ENCODE data around the gene DSC1. TPM values are rescaled to one million over a fixed set of nuclear protein-coding genes. Genes with fewer than 3 reads are reported as not detected.

DSC1 gene
- total RNA-seq, 1 donor from 2014 or later, result not detected

GRCh38 chr18:31203794-31204148, 41.1 kb upstream of the DSC1 start:
- DNase-seq, result no peak
- H3K27me3 Mint-ChIP-seq (ENCODE audit: unreplicated experiment), result no peaks in the 10 kb centered on the region
- H3K4me1 Mint-ChIP-seq (ENCODE audit: low read depth, unreplicated experiment), result no peaks in the 10 kb centered on the region
- no peaks in the 10 kb centered on the region for H3K36me3 Mint-ChIP-seq (ENCODE audit: unreplicated experiment)
- H3K9me3 Mint-ChIP-seq (ENCODE audit: unreplicated experiment), result no peaks in the 10 kb centered on the region
- no peak overlapping the region for H3K27ac Mint-ChIP-seq (ENCODE audit: unreplicated experiment)
- TF ChIP-seq CTCF (IDR thresholded peaks at IDR 0.05; ENCODE audit: partially characterized antibody, unreplicated experiment), result no peak
- no peak overlapping the region for H3K4me3 Mint-ChIP-seq (ENCODE audit: unreplicated experiment)

GRCh38 chr18:31203096-31203793, 40.6 kb upstream of the DSC1 start:
- Mint-ChIP-seq H3K4me3 (ENCODE audit: unreplicated experiment) (no peak overlapping the region), H3K9me3 (ENCODE audit: unreplicated experiment) (no peaks in the 10 kb centered on the region), H3K36me3 (ENCODE audit: unreplicated experiment) (no peaks in the 10 kb centered on the region), H3K27me3 (ENCODE audit: unreplicated experiment) (no peaks in the 10 kb centered on the region), H3K4me1 (ENCODE audit: low read depth, unreplicated experiment) (no peaks in the 10 kb centered on the region), H3K27ac (ENCODE audit: unreplicated experiment) (no peak overlapping the region)
- no peak for DNase-seq
- TF ChIP-seq CTCF (IDR thresholded peaks at IDR 0.05; ENCODE audit: partially characterized antibody, unreplicated experiment), result no peak

GRCh38 chr18:31199190-31199769, 36.6 kb upstream of the DSC1 start:
- Mint-ChIP-seq H3K36me3 (ENCODE audit: unreplicated experiment) (no peaks in the 10 kb centered on the region), H3K4me3 (ENCODE audit: unreplicated experiment) (no peak overlapping the region), H3K4me1 (ENCODE audit: low read depth, unreplicated experiment) (no peaks in the 10 kb centered on the region), H3K9me3 (ENCODE audit: unreplicated experiment) (no peaks in the 10 kb centered on the region), H3K27me3 (ENCODE audit: unreplicated experiment) (no peaks in the 10 kb centered on the region), H3K27ac (ENCODE audit: unreplicated experiment) (no peak overlapping the region)
- no peak for DNase-seq
- no peak for TF ChIP-seq CTCF (IDR thresholded peaks at IDR 0.05; ENCODE audit: partially characterized antibody, unreplicated experiment)

- Mint-ChIP-seq H3K9me3 (ENCODE audit: unreplicated experiment) (no peaks in the 10 kb centered on the region), H3K36me3 (ENCODE audit: unreplicated experiment) (no peaks in the 10 kb centered on the region), H3K27ac (ENCODE audit: unreplicated experiment) (no peak overlapping the region), H3K4me1 (ENCODE audit: low read depth, unreplicated experiment) (no peaks in the 10 kb centered on the region), H3K27me3 (ENCODE audit: unreplicated experiment) (no peaks in the 10 kb centered on the region), H3K4me3 (ENCODE audit: unreplicated experiment) (no peak overlapping the region)
- no peak for TF ChIP-seq CTCF (IDR thresholded peaks at IDR 0.05; ENCODE audit: partially characterized antibody, unreplicated experiment)
- DNase-seq, result no peak
Observed at GRCh38 chr18:31197676-31198075, 35.0 kb upstream of the DSC1 start.

- no peaks in the 10 kb centered on the region for H3K9me3 Mint-ChIP-seq (ENCODE audit: unreplicated experiment)
- DNase-seq, result no peak
- no peaks in the 10 kb centered on the region for H3K36me3 Mint-ChIP-seq (ENCODE audit: unreplicated experiment)
- no peaks in the 10 kb centered on the region for H3K27me3 Mint-ChIP-seq (ENCODE audit: unreplicated experiment)
- no peak overlapping the region for H3K4me3 Mint-ChIP-seq (ENCODE audit: unreplicated experiment)
- H3K27ac Mint-ChIP-seq (ENCODE audit: unreplicated experiment), result no peak overlapping the region
- no peak for TF ChIP-seq CTCF (IDR thresholded peaks at IDR 0.05; ENCODE audit: partially characterized antibody, unreplicated experiment)
- H3K4me1 Mint-ChIP-seq (ENCODE audit: low read depth, unreplicated experiment), result no peaks in the 10 kb centered on the region
Observed at GRCh38 chr18:31195063-31195462, 32.4 kb upstream of the DSC1 start.
